Uterus (tissue), 2 donors: Measurements from ENCODE around the gene NCAM1.

ENCODE experiments used
- CTCF ChIP-seq, 4 experiments: fragments of 200-600 bp in 2 of 4; fragments of 450-650 bp in 2 of 4; sonication (generic) in 2 of 4; IDR thresholded peaks; one replicate each; pipeline ENCODE4 v1.5.1; 2016 to 2019; ENCODE audit warnings: antibody characterized with exemption in 4 of 4, mild to moderate bottlenecking in 2 of 4, moderate library complexity in 1 of 4
- POLR2A ChIP-seq, 2 donors: fragments of 450-650 bp; IDR thresholded peaks; one replicate each; pipeline ENCODE4 v1.6.1; 2016; ENCODE audit warnings: antibody characterized with exemption in 2 of 2, mild to moderate bottlenecking in 1 of 2, moderate library complexity in 1 of 2

GRCh38 chr11:113103932-113104690 lies 142.9 kb downstream of the NCAM1 start:
- TF ChIP-seq CTCF (IDR thresholded peaks at IDR 0.05) (no peak), POLR2A (IDR thresholded peaks at IDR 0.05) (no peak)
